Cardiac muscle cell (in vitro differentiated cells and primary cell): Measurements from ENCODE around the gene NPL. TPM values are rescaled to one million over a fixed set of nuclear protein-coding genes. Genes with fewer than 3 reads are reported as not detected.

ENCODE experiments used
- DNase-seq, 2 donors: peaks; one replicate each; pipeline versions ENCODE4 v3.0.0 to v3.0.0-alpha.2; 2010 to 2017; ENCODE audit warnings: low read depth in 1 of 2, low spot score in 1 of 2
- H3K27ac ChIP-seq: fragments of 200-600 bp; sonication (generic); 2 replicates; pipeline ENCODE4 v1.5.1; 2016
- H3K27me3 ChIP-seq: fragments of 200-600 bp; sonication (generic); 2 replicates; pipeline ENCODE4 v1.6.0; 2016; ENCODE audit warnings: control low read depth
- H3K36me3 ChIP-seq: fragments of 200-600 bp; sonication (generic); 2 replicates; pipeline ENCODE4 v1.5.1; 2016; ENCODE audit warnings: control low read depth
- H3K4me1 ChIP-seq: fragments of 200-600 bp; sonication (generic); 2 replicates; pipeline ENCODE4 v1.8.1; 2017; ENCODE audit warnings: low read depth, mild to moderate bottlenecking, mixed run types
- H3K4me3 ChIP-seq: fragments of 200-600 bp; sonication (generic); 2 replicates; pipeline ENCODE4 v1.5.1; 2016; ENCODE audit warnings: mild to moderate bottlenecking
- H3K9me3 ChIP-seq: fragments of 200-600 bp; sonication (generic); 2 replicates; pipeline ENCODE4 v1.5.1; 2017; ENCODE audit warnings: low read depth, mild to moderate bottlenecking, control low read depth
- CTCF ChIP-seq: IDR thresholded peaks from 2 replicates; pipeline ENCODE4 v1.5.1; 2012; ENCODE audit warnings: low read depth, mild to moderate bottlenecking, low read length
- polyA plus RNA-seq: library from polyadenylated mRNA; unstranded; fragments of >200 nt; fragmentation: Nextera tagmentation; extraction: Ambion mirVana; gene quantifications from 2 replicates; pipeline ENCODE4 v1.2.1, GENCODE V29; 2016
- total RNA-seq: library from RNA; depleted of rRNA; stranded (reverse); fragments of >200 nt; gene quantifications from 2 replicates; pipeline ENCODE4 v1.2.3, GENCODE V29; 2016

Gene NPL
- total and polyA plus RNA-seq, 2 experiments from 2014 or later = 0.66 to 1.9 TPM

- TF ChIP-seq CTCF = no peak
- H3K4me1 ChIP-seq = peaks cover 4% of the 10 kb centered on the region
- no peak overlapping the region for H3K27ac ChIP-seq
Observed at GRCh38 chr1:182754543-182755314, 34.8 kb upstream of the NPL start.

GRCh38 chr1:182755632-182756031, 33.9 kb upstream of the NPL start:
- no peaks in the 10 kb centered on the region for H3K9me3 ChIP-seq
- H3K4me1 ChIP-seq = peaks cover 4% of the 10 kb centered on the region
- no peak for DNase-seq
- H3K4me3 ChIP-seq = no peak overlapping the region
- no peaks in the 10 kb centered on the region for H3K36me3 ChIP-seq
- no peak for TF ChIP-seq CTCF
- H3K27me3 ChIP-seq = no peaks in the 10 kb centered on the region
- no peak overlapping the region for H3K27ac ChIP-seq

More at GRCh38 chr1:182754543-182755314, 34.8 kb upstream of the NPL start:
- no peak overlapping the region for H3K4me3 ChIP-seq
- H3K36me3 ChIP-seq = no peaks in the 10 kb centered on the region
- no peaks in the 10 kb centered on the region for H3K27me3 ChIP-seq
- no peak for DNase-seq
- H3K9me3 ChIP-seq = no peaks in the 10 kb centered on the region

- no peak for TF ChIP-seq CTCF
- Histone ChIP-seq H3K36me3 (no peaks in the 10 kb centered on the region), H3K9me3 (no peaks in the 10 kb centered on the region), H3K4me1 (peaks cover 4% of the 10 kb centered on the region), H3K4me3 (no peak overlapping the region), H3K27me3 (no peaks in the 10 kb centered on the region), H3K27ac (no peak overlapping the region)
- no peak for DNase-seq
Observed at GRCh38 chr1:182756423-182756822, 33.1 kb upstream of the NPL start.

GRCh38 chr1:182761396-182762395, 27.9 kb upstream of the NPL start:
- Histone ChIP-seq H3K4me3 (no peak overlapping the region), H3K4me1 (no peaks in the 10 kb centered on the region), H3K27ac (no peak overlapping the region), H3K9me3 (no peaks in the 10 kb centered on the region), H3K36me3 (no peaks in the 10 kb centered on the region), H3K27me3 (no peaks in the 10 kb centered on the region)
- no peak for DNase-seq
- no peak for TF ChIP-seq CTCF

- no peaks in the 10 kb centered on the region for H3K27me3 ChIP-seq
- H3K36me3 ChIP-seq = no peaks in the 10 kb centered on the region
- TF ChIP-seq CTCF = no peak
- no peak overlapping the region for H3K27ac ChIP-seq
- no peak for DNase-seq
- no peak overlapping the region for H3K4me3 ChIP-seq
- H3K4me1 ChIP-seq = no peaks in the 10 kb centered on the region
- no peaks in the 10 kb centered on the region for H3K9me3 ChIP-seq
Observed at GRCh38 chr1:182762536-182762935, 27.0 kb upstream of the NPL start.
